Endothelial cell (in vitro differentiated cells): ENCODE results near the gene TMEM108. TPM values are rescaled to one million over a fixed set of nuclear protein-coding genes. Genes with fewer than 3 reads are reported as not detected.

Experiments
- DNase-seq: peaks from one replicate; pipeline ENCODE4 v3.0.0; 2021; ENCODE audit warnings: low spot score
- H3K27ac Mint-ChIP-seq: one replicate; pipeline ENCODE4 v1.8.0; 2021; ENCODE audit warnings: mixed read lengths, inconsistent platforms; ENCODE audit not compliant: unreplicated experiment
- H3K27me3 Mint-ChIP-seq: one replicate; pipeline ENCODE4 v1.8.0; 2021; ENCODE audit warnings: mild to moderate bottlenecking, moderate library complexity, mixed read lengths, inconsistent platforms; ENCODE audit not compliant: unreplicated experiment
- H3K36me3 Mint-ChIP-seq: one replicate; pipeline ENCODE4 v1.8.0; 2021; ENCODE audit warnings: mild to moderate bottlenecking, low read depth, mixed read lengths, inconsistent platforms; ENCODE audit not compliant: unreplicated experiment
- H3K4me1 Mint-ChIP-seq: one replicate; pipeline ENCODE4 v1.8.0; 2021; ENCODE audit warnings: mild to moderate bottlenecking, mixed read lengths, inconsistent platforms; ENCODE audit not compliant: unreplicated experiment
- H3K4me3 Mint-ChIP-seq: one replicate; pipeline ENCODE4 v1.8.0; 2021; ENCODE audit warnings: mild to moderate bottlenecking, mixed read lengths, inconsistent platforms; ENCODE audit not compliant: unreplicated experiment
- H3K9me3 Mint-ChIP-seq: one replicate; pipeline ENCODE4 v1.8.0; 2021; ENCODE audit warnings: mixed read lengths, inconsistent platforms; ENCODE audit not compliant: unreplicated experiment
- CTCF ChIP-seq: fragments of 200-600 bp; sonication (generic); IDR thresholded peaks from one replicate; pipeline ENCODE4 v1.5.0; 2021; ENCODE audit warnings: antibody characterized with exemption; ENCODE audit not compliant: unreplicated experiment
- total RNA-seq: library from RNA; stranded (reverse); fragmentation: NEBNext Ultra II Directional; extraction: Animal tissue kit (Norgen Biotek cat#: 25700); gene quantifications from one replicate; pipeline ENCODE4 v1.2.1, GENCODE V29; 2021; ENCODE audit not compliant: unreplicated experiment

Gene TMEM108
- total RNA-seq, 1 donor from 2014 or later = 14.2 TPM

GRCh38 chr3:133330522-133330921, 292.3 kb downstream of the TMEM108 start:
- Mint-ChIP-seq H3K27me3 (no peaks in the 10 kb centered on the region), H3K4me1 (peaks cover 30% of the 10 kb centered on the region), H3K9me3 (no peaks in the 10 kb centered on the region), H3K27ac (no peak overlapping the region), H3K4me3 (no peak overlapping the region), H3K36me3 (no peaks in the 10 kb centered on the region)
- no peak for TF ChIP-seq CTCF
- no peak for DNase-seq

- TF ChIP-seq CTCF = no peak
- Mint-ChIP-seq H3K36me3 (no peaks in the 10 kb centered on the region), H3K27me3 (no peaks in the 10 kb centered on the region), H3K4me3 (no peak overlapping the region), H3K27ac (no peak overlapping the region), H3K9me3 (no peaks in the 10 kb centered on the region), H3K4me1 (no peaks in the 10 kb centered on the region)
- DNase-seq = no peak
These were observed 316.5 kb downstream of the TMEM108 start for GRCh38 chr3:133354721-133355120.

GRCh38 chr3:133360476-133360875, 322.3 kb downstream of the TMEM108 start:
- H3K27ac Mint-ChIP-seq = no peak overlapping the region
- H3K9me3 Mint-ChIP-seq = no peaks in the 10 kb centered on the region
- H3K4me1 Mint-ChIP-seq = peaks cover 7% of the 10 kb centered on the region
- no peak for TF ChIP-seq CTCF
- DNase-seq = no peak
- no peaks in the 10 kb centered on the region for H3K36me3 Mint-ChIP-seq
- H3K4me3 Mint-ChIP-seq = no peak overlapping the region
- no peaks in the 10 kb centered on the region for H3K27me3 Mint-ChIP-seq

- no peaks in the 10 kb centered on the region for H3K9me3 Mint-ChIP-seq
- no peak for TF ChIP-seq CTCF
- no peak overlapping the region for H3K4me3 Mint-ChIP-seq
- H3K27ac Mint-ChIP-seq = no peak overlapping the region
- DNase-seq = no peak
- H3K4me1 Mint-ChIP-seq = peaks cover 7% of the 10 kb centered on the region
- no peaks in the 10 kb centered on the region for H3K36me3 Mint-ChIP-seq
- no peaks in the 10 kb centered on the region for H3K27me3 Mint-ChIP-seq
These were observed 322.8 kb downstream of the TMEM108 start for GRCh38 chr3:133361011-133361410.

- no peaks in the 10 kb centered on the region for H3K36me3 Mint-ChIP-seq
- TF ChIP-seq CTCF = no peak
- H3K27ac Mint-ChIP-seq = no peak overlapping the region
- H3K27me3 Mint-ChIP-seq = no peaks in the 10 kb centered on the region
- H3K4me1 Mint-ChIP-seq = peaks cover 7% of the 10 kb centered on the region
- H3K4me3 Mint-ChIP-seq = no peak overlapping the region
- H3K9me3 Mint-ChIP-seq = no peaks in the 10 kb centered on the region
- DNase-seq = no peak
These were observed 323.2 kb downstream of the TMEM108 start for GRCh38 chr3:133361435-133361834.
